ENCODE data around the gene KIF26B.

- no peak for TF ChIP-seq CTCF (IDR thresholded peaks at IDR 0.05; ENCODE audit: insufficient read depth, low read length, poor library complexity, severe bottlenecking)
- no peak for TF ChIP-seq EZH2phosphoT487 (conservative IDR thresholded peaks at IDR 0.05; ENCODE audit: low read length)
Measured at GRCh38 chr1:245465666-245466065, 310.9 kb downstream of the KIF26B start.

All from SU-DHL-6 (cell line).